Endothelial cell of umbilical vein (primary cell): ENCODE measurements around the gene TLE1. TPM values are rescaled to one million over a fixed set of nuclear protein-coding genes. Genes with fewer than 3 reads are reported as not detected.

Experiments
- BruUV-seq: library from RNA; stranded (reverse); fragments of 400-500 nt; replicated peaks from 2 replicates; lab custom pipeline; 2021; lab: Mats Ljungman, UMichigan
- CTCF ChIA-PET: fragments of 300-600, 350-600 bp; sonication (Branson Sonifier 250); formaldehyde crosslinking; loops from one replicate; lab custom pipeline; 2021; ENCODE audit warnings: antibody characterized with exemption, inconsistent platforms; lab: Charles Lee
- POLR2A ChIA-PET: fragments of 300-600, 350-600 bp; sonication (Branson Sonifier 250); formaldehyde crosslinking; loops from one replicate; lab custom pipeline; 2021; ENCODE audit warnings: antibody characterized with exemption, inconsistent platforms; lab: Charles Lee
- DNase-seq: peaks from one replicate; pipeline ENCODE4 v3.0.0-alpha.2; 2011; ENCODE audit warnings: low read depth, low spot score
- FAIRE-seq: peaks from 2 replicates; lab custom pipeline; 2011; peaks lifted over from hg19 to GRCh38; lab: Jason Lieb, UNC
- H2AFZ ChIP-seq: 2 replicates; pipeline ENCODE4 v1.6.0; 2012; ENCODE audit warnings: low read depth, low read length, control low read depth, inconsistent platforms
- H3K27ac ChIP-seq: 2 replicates; pipeline ENCODE4 v1.5.1; 2011; ENCODE audit warnings: low read depth, mild to moderate bottlenecking, control low read depth, low read length, moderate library complexity; ENCODE audit not compliant: insufficient read depth
- H3K27me3 ChIP-seq, 2 experiments: 2 replicates each; pipeline versions ENCODE4 v1.6.0 to v1.6.1; 2011; ENCODE audit warnings: low read length in 2 of 2, mixed read lengths in 1 of 2; ENCODE audit not compliant: control insufficient read depth in 2 of 2, insufficient read depth in 2 of 2
- H3K36me3 ChIP-seq, 2 experiments: 2 replicates in 1 of 2; 3 replicates in 1 of 2; pipeline ENCODE4 v1.5.1; 2011; ENCODE audit warnings: low read length in 2 of 2, mild to moderate bottlenecking in 1 of 2, moderate library complexity in 1 of 2; ENCODE audit not compliant: control insufficient read depth in 2 of 2, insufficient read depth in 2 of 2; ENCODE audit errors: extremely low read depth in 1 of 2
- H3K4me1 ChIP-seq: 3 replicates; pipeline ENCODE4 v1.5.1; 2011; ENCODE audit warnings: mild to moderate bottlenecking, low read length; ENCODE audit not compliant: control insufficient read depth, insufficient read depth; ENCODE audit errors: extremely low read depth
- H3K4me2 ChIP-seq: 2 replicates; pipeline ENCODE4 v1.6.1; 2011; ENCODE audit warnings: low read length, control low read depth, mixed read lengths; ENCODE audit not compliant: insufficient read depth
- H3K4me3 ChIP-seq, 3 experiments: fragments of 200-600 bp in 1 of 3; sonication (generic), shearing (Covaris generic) in 1 of 3; replicated peaks in 1 of 3; 2 replicates each; pipeline ENCODE4 v1.5.1; 2011 to 2016; ENCODE audit warnings: control low read depth in 3 of 3, low read length in 3 of 3, mild to moderate bottlenecking in 2 of 3, inconsistent platforms in 1 of 3, low read depth in 1 of 3, moderate library complexity in 1 of 3; ENCODE audit not compliant: insufficient read depth in 1 of 3
- H3K79me2 ChIP-seq: 2 replicates; pipeline ENCODE4 v1.6.0; 2012; ENCODE audit warnings: low read length, inconsistent platforms; ENCODE audit not compliant: control insufficient read depth, insufficient read depth
- H3K9ac ChIP-seq: replicated peaks from 2 replicates; pipeline ENCODE3; 2011; ENCODE audit warnings: low read length, control low read depth; ENCODE audit not compliant: insufficient read depth; ENCODE audit errors: extremely low read depth
- H3K9me1 ChIP-seq: replicated peaks from 3 replicates; pipeline ENCODE4 v1.6.0; 2011; ENCODE audit warnings: mild to moderate bottlenecking, low read length; ENCODE audit not compliant: control insufficient read depth, insufficient read depth; ENCODE audit errors: extremely low read depth
- H3K9me3 ChIP-seq: replicated peaks from 2 replicates; pipeline ENCODE4 v1.5.1; 2012; ENCODE audit warnings: low read length, inconsistent platforms; ENCODE audit not compliant: control insufficient read depth, insufficient read depth
- H4K20me1 ChIP-seq: replicated peaks from 2 replicates; pipeline ENCODE3; 2011; ENCODE audit warnings: mild to moderate bottlenecking, low read length; ENCODE audit not compliant: control insufficient read depth, insufficient read depth; ENCODE audit errors: extremely low read depth
- EZH2 ChIP-seq: IDR thresholded peaks from 2 replicates; pipeline ENCODE4 v1.6.1; 2012; ENCODE audit warnings: borderline replicate concordance, low read depth, mild to moderate bottlenecking, moderate library complexity, low read length, inconsistent platforms; ENCODE audit not compliant: severe bottlenecking
- FOS ChIP-seq: IDR thresholded peaks from 2 replicates; pipeline ENCODE4 v1.6.1; 2011; ENCODE audit warnings: mild to moderate bottlenecking, low read length, moderate library complexity, borderline replicate concordance; ENCODE audit not compliant: insufficient read depth
- GATA2 ChIP-seq: IDR thresholded peaks from 2 replicates; pipeline ENCODE4 v1.7.0; 2011; ENCODE audit warnings: low read depth, mild to moderate bottlenecking, moderate library complexity, mixed read lengths, low read length; ENCODE audit not compliant: insufficient read length, insufficient read depth
- JUN ChIP-seq: IDR thresholded peaks from 2 replicates; pipeline ENCODE4 v1.6.1; 2011; ENCODE audit warnings: borderline replicate concordance, low read depth; ENCODE audit not compliant: insufficient read length, insufficient read depth
- MYC ChIP-seq: IDR thresholded peaks from one replicate; pipeline ENCODE4 v1.6.1; 2011; ENCODE audit warnings: mild to moderate bottlenecking, low read depth, low read length
- POLR2A ChIP-seq: IDR thresholded peaks from 2 replicates; pipeline ENCODE4 v1.6.1; 2012; ENCODE audit warnings: low read depth, mild to moderate bottlenecking, control low read depth, low read length
- POLR2AphosphoS5 ChIP-seq: IDR thresholded peaks from 2 replicates; pipeline ENCODE4 v1.6.1; 2012; ENCODE audit warnings: low read depth, mild to moderate bottlenecking, control low read depth, low read length, moderate library complexity; ENCODE audit not compliant: insufficient read depth
- dilution Hi-C: fragments of 300-500 bp; cut with MboI; formaldehyde crosslinking; loops from one replicate; pipeline ENCODE4 v1.15.0; 2019; ENCODE audit warnings: low sequenced_read_pairs; ENCODE audit not compliant: extremely low pct_ligation_motif_present
- intact Hi-C: fragments of 100-400 bp; cut with micrococcal nuclease; formaldehyde crosslinking; loops from one replicate; pipeline ENCODE4 v1.10.0; 2022
- polyA plus RNA-seq, 4 experiments: library from polyadenylated mRNA; depleted of rRNA in 3 of 4; stranded (reverse) in 3 of 4; unstranded in 1 of 4; fragments of >200 nt; gene quantifications; 2 replicates each; pipeline versions ENCODE4 v1.2.1 to v1.2.3, GENCODE V29; 2011 to 2012; ENCODE audit warnings: missing spikeins in 1 of 4
- total RNA-seq: library from RNA; stranded (reverse); gene quantifications from 2 replicates; pipeline ENCODE4 v1.2.3, GENCODE V29; 2021
- TF ChIP-seq, protein P1 (sequence below): IDR thresholded peaks from 2 replicates; pipeline ENCODE4 v1.6.1; 2011; ENCODE audit not compliant: insufficient read depth, insufficient read length
- TF ChIP-seq, protein P2 (sequence below), 2 donors: IDR thresholded peaks; 1 replicate in 1 of 2; 2 replicates in 1 of 2; pipeline ENCODE4 v1.5.1; 2011; ENCODE audit warnings: low read length in 2 of 2, mild to moderate bottlenecking in 2 of 2, moderate library complexity in 2 of 2, control low read depth in 1 of 2, inconsistent platforms in 1 of 2, low read depth in 1 of 2; ENCODE audit not compliant: insufficient read depth in 1 of 2; ENCODE audit errors: extremely low read depth in 1 of 2

TLE1 gene
- total and polyA plus RNA-seq, 2 donors (not counting 3 experiments of a cell fraction or from before 2014, with no cell fraction given): 55.0 to 58.2 TPM

DNA sequence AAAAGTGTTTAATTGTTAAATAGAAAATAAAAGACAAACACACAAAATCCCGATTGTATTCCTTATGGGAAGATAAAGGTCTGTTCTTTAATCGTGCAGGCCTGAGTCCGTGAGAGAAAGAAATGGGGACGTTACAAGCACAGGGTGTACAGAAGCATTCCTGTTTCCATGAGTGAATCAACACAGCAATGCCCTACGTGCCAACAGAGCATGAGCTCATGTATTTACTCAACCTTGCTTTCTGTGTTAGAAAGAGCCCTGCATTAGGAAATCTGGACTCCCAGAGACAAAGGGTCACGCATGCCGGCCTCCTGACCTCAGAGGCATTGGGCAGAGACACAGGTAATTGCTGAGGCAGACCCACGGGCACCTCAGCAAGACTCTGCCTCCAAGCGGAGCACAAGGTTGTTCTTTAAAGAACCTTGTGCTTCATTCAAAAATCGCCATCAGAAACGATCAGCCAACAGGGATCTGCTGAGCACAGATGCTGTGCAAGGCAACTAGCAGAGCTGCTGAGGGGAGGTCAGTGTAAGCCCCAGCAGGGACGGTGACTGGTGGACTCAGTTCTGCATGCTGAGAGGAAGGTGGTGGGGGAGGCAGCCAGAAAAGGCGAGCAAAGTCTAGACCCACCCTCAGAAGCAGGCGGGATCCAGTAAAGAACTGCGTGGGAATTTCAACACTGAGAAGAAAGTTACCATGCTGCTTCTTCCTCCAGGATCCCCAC lies 101.0 kb downstream of the TLE1 start:
- no TSS peak for BruUV-seq
- H3K36me3 ChIP-seq: peaks cover 3 to 12% of the 10 kb centered on the region in 2 experiments
- POLR2A ChIA-PET: interaction anchor here (0.9 to 1.5 kb wide), 3 partner anchors 8 to 199 kb away, joined by 3 read pairs; no protein-coding TSS in a partner anchor
- H3K4me2 ChIP-seq: peak overlapping the region; percentile 59
- intact Hi-C loops: loop anchor here (1.0 to 10.0 kb wide), 4 partner anchors 8 to 1296 kb away; no protein-coding TSS in a partner anchor
- peaks cover 20% of the 10 kb centered on the region for H3K4me1 ChIP-seq
- H3K27me3 ChIP-seq: no peaks in the 10 kb centered on the region
- DNase-seq (peak; percentile 94), FAIRE-seq (no peak)
- peak overlapping the region; percentile 74 for H3K9ac ChIP-seq
- peak overlapping the region; percentile 84 for H3K27ac ChIP-seq
- no peaks in the 10 kb centered on the region for H4K20me1 ChIP-seq
- H3K4me3 ChIP-seq: no peak overlapping the region
- H2AFZ ChIP-seq: no peak overlapping the region
- H3K9me1 ChIP-seq: no peaks in the 10 kb centered on the region
- TF ChIP-seq JUN (peak; percentile 81), GATA2 (peak; percentile 18), POLR2AphosphoS5 (peak; percentile 41), FOS (peak; percentile 3), POLR2A (no peak)
- TF ChIP-seq, protein P1, sequence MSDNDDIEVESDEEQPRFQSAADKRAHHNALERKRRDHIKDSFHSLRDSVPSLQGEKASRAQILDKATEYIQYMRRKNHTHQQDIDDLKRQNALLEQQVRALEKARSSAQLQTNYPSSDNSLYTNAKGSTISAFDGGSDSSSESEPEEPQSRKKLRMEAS: no peak
- no peaks in the 10 kb centered on the region for H3K79me2 ChIP-seq
- dilution Hi-C loops: no loop called here
- CTCF ChIA-PET: interaction anchor here (1.0 to 1.9 kb wide), 9 partner anchors 8 to 617 kb away, joined by 3 to 17 read pairs (median 3); no protein-coding TSS in a partner anchor
- H3K9me3 ChIP-seq: no peaks in the 10 kb centered on the region

DNA sequence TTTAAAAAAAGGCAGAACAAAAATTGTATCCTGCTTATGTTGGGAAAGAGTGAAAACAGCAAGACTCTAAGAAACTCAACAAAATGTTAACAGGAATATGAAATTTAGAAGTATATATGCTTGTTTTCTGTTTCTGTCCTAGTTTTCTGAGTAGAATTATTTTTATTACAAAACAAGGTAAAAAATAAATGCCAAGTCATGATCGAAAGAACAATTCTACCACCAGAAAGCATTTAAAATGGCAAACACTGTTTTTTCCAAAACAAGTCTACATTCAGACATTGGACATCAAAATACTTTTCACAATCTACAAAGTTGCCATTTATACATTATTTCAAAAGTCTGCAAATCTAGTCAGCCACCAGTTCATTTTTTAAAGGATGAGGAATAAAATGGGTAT lies 102.6 kb downstream of the TLE1 start:
- H3K27me3 ChIP-seq: no peaks in the 10 kb centered on the region
- TF ChIP-seq EZH2: no peak
- TF ChIP-seq MYC: no peak
- TF ChIP-seq, protein P1: no peak
- TF ChIP-seq, protein P2, sequence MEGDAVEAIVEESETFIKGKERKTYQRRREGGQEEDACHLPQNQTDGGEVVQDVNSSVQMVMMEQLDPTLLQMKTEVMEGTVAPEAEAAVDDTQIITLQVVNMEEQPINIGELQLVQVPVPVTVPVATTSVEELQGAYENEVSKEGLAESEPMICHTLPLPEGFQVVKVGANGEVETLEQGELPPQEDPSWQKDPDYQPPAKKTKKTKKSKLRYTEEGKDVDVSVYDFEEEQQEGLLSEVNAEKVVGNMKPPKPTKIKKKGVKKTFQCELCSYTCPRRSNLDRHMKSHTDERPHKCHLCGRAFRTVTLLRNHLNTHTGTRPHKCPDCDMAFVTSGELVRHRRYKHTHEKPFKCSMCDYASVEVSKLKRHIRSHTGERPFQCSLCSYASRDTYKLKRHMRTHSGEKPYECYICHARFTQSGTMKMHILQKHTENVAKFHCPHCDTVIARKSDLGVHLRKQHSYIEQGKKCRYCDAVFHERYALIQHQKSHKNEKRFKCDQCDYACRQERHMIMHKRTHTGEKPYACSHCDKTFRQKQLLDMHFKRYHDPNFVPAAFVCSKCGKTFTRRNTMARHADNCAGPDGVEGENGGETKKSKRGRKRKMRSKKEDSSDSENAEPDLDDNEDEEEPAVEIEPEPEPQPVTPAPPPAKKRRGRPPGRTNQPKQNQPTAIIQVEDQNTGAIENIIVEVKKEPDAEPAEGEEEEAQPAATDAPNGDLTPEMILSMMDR (IDR thresholded peaks at IDR 0.05; ENCODE audit: extremely low read depth in 1 of 2, insufficient read depth in 1 of 2, low read depth in 1 of 2, low read length in 2 of 2): no peak
- no peak for TF ChIP-seq POLR2AphosphoS5
- no peak for TF ChIP-seq JUN
- no peak for TF ChIP-seq GATA2
- no peak for TF ChIP-seq POLR2A
- no peak for TF ChIP-seq FOS
- H3K9ac ChIP-seq: peak overlapping the region; percentile 7
- CTCF ChIA-PET: no interaction called here
- DNase-seq (no peak), FAIRE-seq (peak; percentile 64)
- intact Hi-C loops: loop anchor here (1.0 to 10.0 kb wide), 4 partner anchors 24 to 1298 kb away; partner anchors contain the start of gene TLE1
- no peak overlapping the region for H3K4me3 ChIP-seq
- POLR2A ChIA-PET: no interaction called here
- BruUV-seq: no TSS peak
- no peaks in the 10 kb centered on the region for H3K9me1 ChIP-seq
- H3K27ac ChIP-seq: no peak overlapping the region
- H3K4me2 ChIP-seq: no peak overlapping the region
- no peaks in the 10 kb centered on the region for H4K20me1 ChIP-seq
- peaks cover 3 to 13% of the 10 kb centered on the region in 2 experiments for H3K36me3 ChIP-seq
- H3K79me2 ChIP-seq: no peaks in the 10 kb centered on the region
- dilution Hi-C loops: no loop called here
- no peaks in the 10 kb centered on the region for H3K9me3 ChIP-seq
- H2AFZ ChIP-seq: no peak overlapping the region
- H3K4me1 ChIP-seq: peaks cover 23% of the 10 kb centered on the region
